DND-41 (cell line): Measurements from ENCODE around the gene WDR46.

Experiments used
- CTCF ChIP-seq: IDR thresholded peaks from 2 replicates; pipeline ENCODE4 v1.5.1; 2012; ENCODE audit warnings: borderline replicate concordance, low read length, moderate library complexity, mild to moderate bottlenecking; ENCODE audit not compliant: poor library complexity, severe bottlenecking; ENCODE audit errors: extremely low read depth
- EZH2 ChIP-seq: IDR thresholded peaks from 3 replicates; pipeline ENCODE4 v1.6.1; 2012; ENCODE audit warnings: borderline replicate concordance, low read depth, mild to moderate bottlenecking, moderate library complexity, low read length, inconsistent platforms; ENCODE audit not compliant: severe bottlenecking

- no peak for TF ChIP-seq EZH2
- no peak for TF ChIP-seq CTCF
Measured at GRCh38 chr6:33333666-33334065, 44.6 kb upstream of the WDR46 start.
